CD4-positive, alpha-beta T cell treated with Interleukin-12 subunit alpha and Interleukin-12 subunit beta, for 1 hour (primary cell): ENCODE measurements around the gene TIAM2.
"Not testable (repeated sequence)": the region's sequence is repeated elsewhere in the genome, so short reads cannot be mapped to it uniquely, and the experiment has no call there.

ENCODE experiments used
- DNase-seq: peaks from one replicate; pipeline ENCODE4 v3.0.0-alpha.2; 2020

TIAM2 gene

DNA sequence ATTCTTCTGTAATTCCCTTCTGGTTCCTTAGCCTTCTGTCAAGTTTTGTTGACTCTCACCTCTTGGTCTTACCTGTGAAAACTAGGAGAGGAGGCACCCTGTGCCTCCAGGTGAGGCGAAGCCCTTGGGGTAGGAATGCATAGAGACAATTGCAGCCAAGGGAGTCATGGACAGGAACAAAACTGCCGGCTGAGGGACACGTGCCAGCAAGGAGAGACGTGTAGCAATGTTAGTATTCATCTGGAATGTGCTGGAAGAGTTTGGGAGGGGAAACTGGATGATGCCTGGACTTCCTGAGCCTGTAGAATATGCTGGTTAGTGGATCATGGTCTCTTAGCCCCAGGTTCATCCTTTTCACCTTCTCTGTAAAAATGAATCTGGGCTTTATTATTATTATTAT lies 3.9 kb upstream of the TIAM2 start:
- DNase-seq, result no peak

DNA sequence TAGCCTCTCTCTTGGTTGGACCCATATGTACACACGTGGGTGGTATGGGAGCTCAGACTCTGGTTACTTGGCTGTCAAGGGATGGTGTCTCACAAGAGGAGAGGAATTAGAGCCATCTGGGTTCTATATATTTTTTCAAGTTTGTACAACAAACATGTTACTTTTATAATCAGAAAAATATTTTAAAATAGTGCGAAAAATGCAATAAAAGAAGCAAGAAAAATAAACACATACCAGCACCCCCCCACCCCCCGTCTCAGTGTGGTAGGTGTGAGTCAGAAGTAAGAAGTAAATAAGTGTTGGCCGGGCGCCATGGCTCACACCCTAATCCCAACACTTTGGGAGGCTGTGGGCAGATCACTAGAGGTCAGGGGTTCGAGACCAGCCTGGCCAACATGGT lies 2.1 kb upstream of the TIAM2 start:
- no peak for DNase-seq

DNA sequence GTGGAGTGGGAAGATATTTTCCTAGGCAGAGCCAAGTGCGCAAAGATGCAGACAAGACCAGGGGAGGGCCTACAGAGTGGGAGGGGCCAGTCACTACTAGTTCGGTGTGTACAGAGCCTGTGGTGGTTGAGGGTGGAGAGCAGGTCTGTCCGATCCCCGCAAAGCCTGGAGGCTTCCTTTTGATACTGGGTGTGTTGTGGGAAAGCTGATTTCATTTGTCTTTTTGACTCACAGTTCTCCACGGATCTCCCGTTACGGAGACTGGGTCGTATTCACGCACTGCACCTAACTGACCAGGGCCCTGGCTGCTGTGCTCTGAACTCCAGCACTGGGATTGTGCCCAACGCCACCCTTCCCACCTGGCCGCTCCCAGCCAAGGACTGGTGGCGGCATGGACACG lies 1.4 kb upstream of the TIAM2 start:
- DNase-seq, result no peak

DNA sequence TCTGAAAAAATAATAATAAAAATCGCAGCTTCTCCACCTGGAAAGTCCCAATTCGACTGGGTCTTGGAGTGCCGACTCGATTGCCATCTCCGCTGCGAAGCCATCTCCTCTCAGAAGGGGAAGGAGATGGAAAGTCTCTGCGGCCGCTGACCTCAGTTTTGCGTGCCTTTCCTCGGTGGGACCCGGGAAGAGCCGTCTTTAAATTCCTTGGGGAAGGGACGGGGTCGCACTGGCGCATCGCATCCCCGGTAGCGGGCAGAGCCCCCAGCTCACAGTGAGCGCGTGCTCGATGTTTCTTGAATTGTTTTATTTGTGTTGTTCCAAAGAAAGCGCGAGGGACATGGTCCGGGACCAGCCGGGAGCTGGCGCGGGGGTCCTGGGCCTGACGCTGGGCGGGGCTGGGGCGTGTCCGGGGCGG lies 270 bp upstream of the TIAM2 start:
- no peak for DNase-seq

DNA sequence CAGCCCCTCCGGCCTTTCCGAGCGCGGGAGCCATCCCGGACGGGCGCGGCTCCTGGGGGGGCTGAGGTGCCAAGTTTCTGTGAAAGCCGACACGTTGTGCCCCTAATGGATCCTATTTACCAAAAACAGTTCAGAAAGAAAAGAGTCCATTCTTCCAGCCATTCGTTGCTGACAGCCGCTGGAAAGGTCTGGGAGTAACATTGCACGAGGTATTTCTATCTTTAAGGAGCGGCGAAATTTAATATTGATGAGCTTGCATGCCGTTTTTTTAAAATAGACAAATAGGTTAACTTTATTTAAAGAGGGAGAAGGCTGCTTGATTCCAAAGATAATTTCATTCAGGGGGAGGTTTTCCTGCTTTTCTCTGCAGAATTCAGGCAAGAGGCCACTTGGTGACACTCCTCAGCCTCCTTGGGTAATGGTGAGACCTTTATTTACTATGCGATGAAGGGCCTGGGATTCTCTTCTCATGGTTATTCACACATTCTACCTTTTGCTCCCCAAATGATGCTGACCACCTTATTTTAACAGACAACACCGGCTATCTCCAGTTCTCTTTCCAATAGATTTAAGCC lies 988 bp downstream of the TIAM2 start:
- no peak for DNase-seq

DNA sequence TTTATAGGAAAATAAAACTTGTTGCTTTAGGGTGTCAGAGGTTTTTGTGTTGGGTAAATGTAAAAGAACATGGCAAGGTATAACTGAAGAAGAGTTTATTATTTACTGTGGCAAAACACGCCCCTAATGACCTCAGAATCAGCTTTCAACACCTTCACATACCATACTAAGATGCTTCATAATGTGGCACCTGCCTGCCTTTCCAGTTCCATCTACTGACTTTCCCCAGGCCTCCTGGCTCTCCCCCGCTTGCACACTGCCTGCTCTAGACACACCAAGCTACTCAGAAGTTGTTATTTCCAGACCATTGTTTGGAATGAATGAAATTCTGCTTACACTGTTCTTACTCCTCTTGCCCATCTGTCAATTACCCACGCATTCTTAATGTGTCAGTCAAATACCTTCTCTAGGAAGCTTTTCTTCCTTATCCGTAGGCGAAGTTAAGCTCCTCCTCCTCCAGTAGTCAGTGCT lies 1.8 kb downstream of the TIAM2 start:
- DNase-seq, result no peak

DNA sequence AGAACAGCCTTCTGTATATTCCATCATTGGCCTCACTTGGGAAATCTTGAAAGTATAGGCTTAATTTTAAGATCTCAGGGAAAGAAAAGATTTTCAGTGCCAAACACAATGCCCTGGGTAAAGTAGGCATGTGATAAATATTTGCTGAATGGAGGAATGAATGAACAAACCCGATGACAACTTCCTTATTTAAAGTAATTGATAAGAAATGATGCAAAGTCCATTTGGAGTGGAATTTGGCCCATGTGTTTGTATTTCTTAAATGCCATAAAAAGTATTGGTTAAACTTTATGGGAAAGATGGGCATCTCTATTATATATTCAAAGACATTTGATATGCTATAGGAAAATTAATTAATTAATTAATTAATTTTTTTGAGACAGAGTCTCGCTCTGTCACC lies 3.7 kb downstream of the TIAM2 start:
- no peak for DNase-seq

DNA sequence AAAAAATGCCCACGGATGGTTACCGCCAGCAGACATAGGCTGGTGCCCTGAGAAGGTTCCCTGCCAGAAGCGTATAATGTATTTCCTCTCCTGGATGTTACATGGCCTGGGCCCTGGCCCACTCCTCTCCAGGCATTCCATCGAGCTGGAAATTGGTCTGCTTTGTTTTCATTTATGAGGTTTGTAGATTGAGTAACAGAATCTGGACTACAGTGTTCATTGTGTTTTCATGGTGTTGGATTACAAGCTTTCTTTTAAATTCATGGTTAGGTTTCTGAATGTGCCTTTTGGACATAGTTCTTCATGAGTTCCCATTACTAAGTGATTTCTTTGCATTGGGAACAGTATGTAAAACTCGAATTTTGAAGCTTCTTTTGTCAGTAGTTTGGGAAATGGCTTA lies 6.4 kb downstream of the TIAM2 start:
- no peak for DNase-seq

DNA sequence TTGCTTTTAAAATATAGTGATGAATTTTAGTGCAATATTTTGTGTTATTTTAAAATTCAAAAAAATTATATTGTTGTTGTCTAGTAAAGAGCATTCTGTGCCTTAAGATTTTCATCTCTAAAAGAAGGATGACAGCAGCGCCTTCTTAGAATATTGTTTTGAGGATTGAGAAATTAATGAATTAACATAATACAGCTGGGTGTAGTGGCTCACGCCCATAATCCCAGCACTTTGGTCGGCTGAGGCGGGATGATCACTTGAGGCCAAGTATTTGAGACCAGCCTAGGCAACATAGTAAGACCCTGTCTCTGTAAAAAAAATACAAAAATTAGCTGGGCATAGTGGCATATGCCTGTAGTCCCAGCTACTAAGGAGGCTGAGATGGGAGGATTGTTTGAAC lies 6.8 kb downstream of the TIAM2 start:
- no peak for DNase-seq

DNA sequence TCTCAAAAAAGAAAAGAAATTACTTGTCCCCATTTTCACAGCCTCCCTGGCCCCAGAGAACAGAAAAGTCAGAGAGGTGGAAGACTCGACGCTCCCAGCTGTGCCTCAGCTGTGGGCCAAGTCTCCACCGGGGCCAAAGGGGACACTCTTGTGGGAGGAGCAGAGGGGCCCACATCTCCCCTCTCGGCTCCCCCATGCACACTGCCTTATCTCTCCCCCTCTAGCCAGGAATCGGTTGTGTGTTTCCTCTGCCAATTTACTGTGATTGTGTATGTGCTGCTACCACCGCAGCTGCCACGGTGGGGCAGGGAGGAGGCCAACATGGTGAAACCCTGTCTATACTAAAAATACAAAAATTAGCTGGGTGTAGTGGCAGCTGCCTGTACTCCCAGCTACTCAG lies 8.4 kb downstream of the TIAM2 start:
- DNase-seq, result no peak

DNA sequence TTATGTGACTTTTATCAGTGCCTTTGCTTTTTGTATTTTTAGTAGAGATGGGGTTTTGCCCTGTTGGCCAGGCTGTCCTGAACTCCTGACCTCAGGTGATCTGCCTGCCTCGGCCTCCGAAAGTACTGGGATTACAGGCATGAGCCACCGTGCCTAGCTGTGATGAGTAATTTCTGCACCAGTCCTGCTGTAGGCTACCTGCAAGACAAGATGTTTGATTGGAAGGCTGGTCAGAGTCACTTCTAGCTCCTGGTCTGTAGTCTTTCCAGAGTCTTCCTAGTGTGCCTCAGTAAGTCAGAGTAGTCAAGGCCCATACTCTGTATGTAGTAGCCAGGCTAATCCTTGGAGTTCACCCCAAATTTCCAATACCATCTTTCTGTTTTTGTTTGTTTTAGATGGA lies 8.9 kb downstream of the TIAM2 start:
- no peak for DNase-seq

DNA sequence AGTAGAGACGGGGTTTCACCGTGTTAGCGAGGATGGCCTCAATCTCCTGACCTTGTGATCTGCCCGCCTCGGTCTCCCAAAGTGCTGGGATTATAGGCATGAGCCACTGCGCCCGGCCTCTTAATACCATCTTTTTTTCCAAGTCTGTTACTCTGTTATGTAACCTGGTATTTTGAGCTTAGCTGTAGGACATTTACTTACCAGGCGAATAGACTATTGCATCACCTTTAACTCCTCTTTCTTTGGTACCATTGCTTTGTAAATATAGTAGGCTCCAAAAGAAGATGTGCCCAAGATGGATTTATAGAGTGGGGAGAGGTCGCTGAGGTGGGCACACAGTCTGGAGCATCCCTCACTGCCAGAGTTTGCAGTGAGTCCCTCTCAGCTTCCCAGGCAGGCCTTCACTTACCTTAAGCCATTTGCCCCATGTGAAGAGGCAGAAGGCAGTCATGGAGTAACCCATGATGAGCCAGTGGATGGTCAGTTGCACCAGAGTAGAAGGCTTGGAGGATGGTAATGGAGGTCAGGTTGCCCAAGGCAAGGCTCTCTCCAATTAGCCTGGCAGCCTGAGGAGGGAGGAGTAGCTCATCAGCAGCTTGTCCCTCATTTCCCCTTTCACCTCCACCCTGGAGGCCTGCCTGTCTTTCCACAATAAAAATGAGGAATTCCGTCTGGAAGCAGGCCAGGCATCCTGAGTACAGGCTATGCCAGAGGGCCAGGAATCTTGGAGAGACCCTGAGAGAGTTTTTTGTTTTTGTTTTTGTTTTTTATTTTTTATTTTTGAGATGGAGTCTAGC lies 9.7 kb downstream of the TIAM2 start:
- DNase-seq, result no peak

DNA sequence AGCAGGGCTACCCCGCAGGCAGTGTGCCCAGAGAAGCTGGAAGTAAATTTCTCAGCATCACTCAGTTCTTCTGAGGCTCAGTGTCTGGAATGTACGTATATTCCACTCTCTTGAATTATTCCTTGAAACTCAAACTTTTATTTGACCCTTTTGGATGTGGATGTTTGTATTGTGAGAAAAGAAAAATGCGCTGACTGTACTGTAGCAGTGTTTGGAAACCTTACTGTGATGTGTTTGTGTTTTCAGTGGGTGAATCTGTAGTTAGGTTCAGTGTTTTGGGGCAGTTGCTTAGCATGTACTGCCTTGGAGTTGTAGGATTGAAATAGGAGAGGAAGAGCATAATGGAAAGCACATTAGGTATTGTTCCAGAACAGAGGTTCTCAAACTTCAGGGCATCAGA lies 13.5 kb downstream of the TIAM2 start:
- DNase-seq, result no peak

DNA sequence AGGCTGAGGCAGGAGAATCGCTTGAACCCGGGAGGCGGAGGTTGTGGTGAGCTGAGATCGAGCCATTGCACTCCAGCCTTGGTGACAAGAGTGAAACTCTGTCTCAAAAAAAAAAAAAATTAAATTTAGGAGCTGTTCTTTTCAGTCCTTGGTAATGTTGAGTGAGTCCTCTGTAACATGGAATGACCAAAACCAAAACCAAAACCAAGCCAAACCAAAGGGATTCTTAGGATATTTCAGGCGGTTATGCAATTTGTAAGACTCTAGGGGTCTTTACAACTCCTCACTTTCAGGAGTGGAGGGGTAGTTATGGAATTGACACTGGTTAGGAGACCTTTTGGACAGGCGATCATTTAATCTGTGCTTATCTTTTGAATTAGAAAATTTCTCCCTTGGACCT lies 15.8 kb downstream of the TIAM2 start:
- no peak for DNase-seq

DNA sequence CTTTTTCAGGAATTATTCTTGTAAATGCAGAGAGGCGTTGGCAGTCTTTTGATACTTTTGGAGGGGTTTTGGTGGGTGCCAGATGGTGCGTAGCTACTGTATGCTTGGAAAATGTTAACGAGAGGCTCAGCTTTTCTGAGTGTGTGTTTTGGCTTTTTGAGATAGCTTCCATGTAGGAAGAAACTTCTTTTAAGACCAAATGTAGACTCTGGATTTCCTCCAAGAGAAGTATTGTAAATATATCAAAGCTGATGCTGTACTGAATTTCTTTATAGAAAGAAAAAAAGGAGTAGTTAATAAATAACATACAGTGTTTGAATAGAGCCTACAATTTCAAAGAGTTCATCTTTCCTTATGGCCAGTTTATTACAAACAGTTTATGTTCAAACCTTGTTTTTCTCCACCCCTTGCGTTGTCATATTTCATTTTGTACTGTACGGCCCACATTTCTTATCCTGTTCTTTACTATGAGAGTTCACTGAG lies 16.7 kb downstream of the TIAM2 start:
- no peak for DNase-seq

DNA sequence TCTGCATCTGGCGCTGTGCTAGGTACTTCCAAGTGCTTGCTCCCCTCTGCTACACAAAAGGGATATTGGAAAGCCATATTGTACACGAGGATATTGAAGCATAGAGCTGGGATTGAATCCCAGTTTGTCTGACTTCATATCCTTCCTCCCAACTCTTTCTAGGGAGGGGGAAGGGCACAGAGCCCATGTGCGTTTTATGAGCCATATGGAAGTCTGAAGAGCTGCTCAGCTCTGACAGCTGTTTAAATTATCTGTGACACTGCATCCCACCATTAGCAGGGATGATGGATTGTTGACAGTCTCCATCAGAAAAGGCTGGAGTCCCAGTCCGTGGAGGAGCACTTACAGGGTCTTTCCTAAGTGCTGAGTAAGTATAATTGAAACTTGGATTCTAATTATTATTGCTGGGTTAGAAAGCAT lies 18.4 kb downstream of the TIAM2 start:
- DNase-seq, result no peak

DNA sequence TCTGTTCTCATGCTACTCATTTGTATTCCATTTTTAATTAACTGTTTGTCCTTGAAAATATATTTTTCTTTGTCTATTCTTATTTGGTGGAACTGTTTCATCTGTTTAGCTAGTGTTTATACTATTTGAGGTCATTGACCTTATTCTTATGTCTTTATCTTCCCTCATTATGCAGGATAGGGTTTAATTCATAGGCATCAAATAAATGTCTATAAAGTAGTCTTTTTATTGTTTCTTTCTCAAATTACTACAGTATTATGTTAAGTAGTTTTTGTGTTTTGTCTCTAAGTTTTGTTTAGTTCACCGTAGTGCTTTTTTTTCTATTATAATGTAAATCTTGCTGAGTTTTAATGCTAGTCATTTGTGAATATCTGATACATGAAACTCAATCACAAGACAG lies 19.0 kb downstream of the TIAM2 start:
- DNase-seq, result no peak

DNA sequence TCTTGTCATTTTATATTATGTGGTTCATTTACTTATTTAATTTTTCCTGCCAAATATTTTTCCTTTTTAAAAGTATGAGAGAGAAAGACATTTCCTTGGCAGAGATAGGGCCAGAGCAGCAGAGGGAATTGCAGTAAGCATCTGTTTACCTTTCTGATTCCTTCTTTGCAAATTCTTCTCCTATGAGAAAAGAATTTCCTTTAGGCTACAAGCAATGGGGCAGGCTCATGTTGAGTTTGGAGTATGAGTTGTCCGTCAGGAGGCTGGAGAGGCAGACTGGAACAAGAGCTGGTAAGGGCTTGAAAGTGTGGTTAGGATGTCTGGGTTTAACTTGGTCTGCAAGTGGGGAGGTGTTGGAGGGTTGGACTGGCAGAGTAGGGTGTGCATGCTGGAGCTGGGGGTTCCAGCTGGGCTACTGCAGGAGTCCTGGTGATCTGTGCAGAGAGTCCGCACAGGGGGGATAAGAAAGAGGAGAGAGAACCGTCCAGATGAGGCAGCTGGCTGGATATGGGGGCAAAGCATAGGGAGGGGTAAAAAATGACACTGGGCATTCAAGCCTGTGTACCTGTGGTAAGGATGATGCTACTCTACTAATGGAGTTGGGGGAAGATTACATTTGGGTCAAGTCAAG lies 19.7 kb downstream of the TIAM2 start:
- DNase-seq, result no peak

DNA sequence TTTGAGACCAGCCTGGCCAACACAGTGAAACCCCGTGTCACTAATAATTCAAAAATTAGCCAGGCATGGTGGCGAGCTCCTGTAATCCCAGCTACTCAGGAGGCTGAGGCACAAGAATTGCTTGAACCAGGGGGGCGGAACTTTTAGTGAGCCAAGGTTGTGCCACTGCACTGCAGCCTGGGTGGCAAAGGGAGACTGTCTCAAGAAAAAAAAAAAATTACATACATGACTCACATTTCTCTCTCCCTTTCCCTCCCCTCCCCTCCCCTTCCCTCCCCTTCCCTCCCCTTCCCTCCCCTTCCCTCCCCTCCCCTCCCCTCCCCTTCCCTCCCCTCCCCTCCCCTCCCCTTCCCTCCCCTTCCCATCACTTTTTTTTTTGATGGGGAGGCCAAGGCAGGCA lies 23.3 kb downstream of the TIAM2 start:
- DNase-seq, result not testable (repeated sequence)

DNA sequence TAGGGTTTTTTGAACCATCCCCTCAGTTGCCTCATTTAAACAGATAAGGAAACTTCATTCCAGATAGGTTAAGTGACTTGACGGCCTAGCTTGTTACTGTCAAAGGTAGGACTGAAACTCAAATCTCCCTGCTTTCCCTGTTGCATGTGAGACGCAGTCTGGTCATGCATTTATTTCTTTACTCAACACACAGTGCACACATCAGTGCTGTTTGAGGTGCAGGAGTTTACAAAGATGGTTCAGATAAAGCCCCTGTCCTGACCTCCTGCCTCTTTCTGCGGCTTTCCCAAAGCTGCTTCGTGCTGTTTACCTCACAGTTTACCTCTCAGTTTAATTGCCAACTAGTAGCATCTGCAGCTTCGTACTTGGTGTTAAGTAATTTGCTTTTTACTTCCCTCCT lies 26.6 kb downstream of the TIAM2 start:
- DNase-seq, result no peak

DNA sequence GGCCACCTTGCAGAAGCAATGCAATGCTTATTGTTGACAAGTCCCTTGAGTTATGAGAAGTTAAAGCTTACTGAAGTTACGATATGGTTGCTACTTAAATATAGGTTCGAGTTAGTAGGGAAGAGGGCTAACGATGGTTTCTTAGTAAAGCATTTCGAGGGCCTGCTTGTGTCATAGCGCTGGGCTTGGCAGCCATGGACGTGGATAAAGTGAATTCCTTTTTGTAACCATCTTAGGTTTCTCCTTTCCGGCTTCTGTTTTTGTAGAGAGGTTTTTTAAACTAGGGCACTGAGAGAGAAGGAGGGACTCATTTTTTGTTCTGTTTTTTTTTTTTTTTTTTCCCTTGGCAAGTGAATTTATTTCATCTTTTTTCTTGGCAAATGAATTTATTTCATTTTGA lies 27.6 kb downstream of the TIAM2 start:
- no peak for DNase-seq

DNA sequence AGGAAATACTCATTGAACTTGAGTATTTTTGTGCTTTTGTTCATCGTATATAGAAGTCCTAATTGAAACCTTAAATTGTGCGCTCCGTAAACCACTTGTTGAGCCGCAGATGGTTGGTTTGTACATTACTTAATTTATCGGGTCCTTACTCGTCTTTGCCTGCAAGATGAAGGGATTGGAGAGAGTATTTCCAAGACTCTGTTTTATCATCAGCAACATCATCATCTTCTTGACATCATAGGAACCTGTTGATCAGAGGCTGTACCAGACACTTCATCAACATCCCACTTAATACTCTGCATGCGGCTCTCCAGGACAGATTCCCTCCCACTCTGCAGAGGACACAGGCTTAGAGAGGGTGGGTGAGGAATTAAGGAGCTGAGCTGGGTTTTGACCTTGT lies 28.6 kb downstream of the TIAM2 start:
- no peak for DNase-seq

DNA sequence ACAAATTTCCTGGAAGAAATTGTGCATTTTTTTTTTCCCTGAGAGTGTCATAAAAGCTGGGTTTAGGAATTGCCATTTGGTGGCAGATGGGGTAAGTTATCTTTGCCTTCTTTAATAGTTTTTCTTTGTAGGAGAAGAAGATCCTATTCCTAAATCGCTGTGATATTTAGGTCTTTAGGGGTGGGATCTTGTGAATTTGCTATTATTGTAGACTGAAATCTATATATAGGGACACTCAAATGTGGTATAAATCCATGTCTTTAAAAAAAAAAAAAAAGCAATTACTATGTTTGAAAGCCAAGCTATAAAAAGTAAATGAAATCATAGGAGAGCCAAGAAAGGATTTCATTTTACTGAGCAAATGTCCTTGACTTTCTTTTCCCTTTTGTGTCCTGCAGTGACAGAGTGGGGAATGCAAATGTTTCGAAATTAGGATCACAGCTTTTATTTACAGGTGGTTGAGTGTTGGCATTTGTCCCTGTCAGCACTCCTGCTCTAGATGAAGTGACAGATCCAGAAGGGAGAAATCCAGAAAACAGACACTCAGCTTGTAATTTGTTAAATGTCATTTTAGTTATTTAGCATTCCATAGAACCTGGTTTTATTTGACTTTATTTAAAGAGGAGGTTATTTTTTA lies 29.4 kb downstream of the TIAM2 start:
- DNase-seq, result no peak
